Measurements from ENCODE around the gene WDR41.
"Not testable (repeated sequence)": the region's sequence is repeated elsewhere in the genome, so short reads cannot be mapped to it uniquely, and the experiment has no call there.

The WDR41 gene

DNA sequence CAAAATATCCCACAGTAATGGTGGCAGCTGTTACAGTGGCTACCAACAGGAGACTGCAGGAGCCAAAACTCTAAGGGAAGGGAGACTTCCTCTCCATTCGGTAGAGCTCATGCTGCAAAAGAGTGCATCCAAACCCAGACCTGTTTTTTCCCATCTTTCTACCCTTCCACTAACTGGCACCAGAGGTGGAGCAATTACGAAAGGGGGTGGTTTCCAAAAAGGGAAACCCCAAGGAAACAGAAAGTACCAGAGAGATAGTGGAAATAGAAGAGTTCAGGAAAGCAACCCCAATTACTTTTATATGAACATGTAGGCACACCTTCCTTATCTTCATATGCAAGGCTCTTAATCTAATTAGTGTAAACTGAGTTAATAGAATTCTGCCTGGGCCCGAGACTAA is 7.3 kb upstream of the WDR41 start:
- no peak overlapping the region for H3K4me3 ChIP-seq (ENCODE audit: low read depth, low read length)
- DNase-seq (ENCODE audit: low read depth) = no peak
- TF ChIP-seq, protein P1, sequence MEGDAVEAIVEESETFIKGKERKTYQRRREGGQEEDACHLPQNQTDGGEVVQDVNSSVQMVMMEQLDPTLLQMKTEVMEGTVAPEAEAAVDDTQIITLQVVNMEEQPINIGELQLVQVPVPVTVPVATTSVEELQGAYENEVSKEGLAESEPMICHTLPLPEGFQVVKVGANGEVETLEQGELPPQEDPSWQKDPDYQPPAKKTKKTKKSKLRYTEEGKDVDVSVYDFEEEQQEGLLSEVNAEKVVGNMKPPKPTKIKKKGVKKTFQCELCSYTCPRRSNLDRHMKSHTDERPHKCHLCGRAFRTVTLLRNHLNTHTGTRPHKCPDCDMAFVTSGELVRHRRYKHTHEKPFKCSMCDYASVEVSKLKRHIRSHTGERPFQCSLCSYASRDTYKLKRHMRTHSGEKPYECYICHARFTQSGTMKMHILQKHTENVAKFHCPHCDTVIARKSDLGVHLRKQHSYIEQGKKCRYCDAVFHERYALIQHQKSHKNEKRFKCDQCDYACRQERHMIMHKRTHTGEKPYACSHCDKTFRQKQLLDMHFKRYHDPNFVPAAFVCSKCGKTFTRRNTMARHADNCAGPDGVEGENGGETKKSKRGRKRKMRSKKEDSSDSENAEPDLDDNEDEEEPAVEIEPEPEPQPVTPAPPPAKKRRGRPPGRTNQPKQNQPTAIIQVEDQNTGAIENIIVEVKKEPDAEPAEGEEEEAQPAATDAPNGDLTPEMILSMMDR (IDR thresholded peaks at IDR 0.05; ENCODE audit: low read depth, low read length, missing control alignments) = no peak

DNA sequence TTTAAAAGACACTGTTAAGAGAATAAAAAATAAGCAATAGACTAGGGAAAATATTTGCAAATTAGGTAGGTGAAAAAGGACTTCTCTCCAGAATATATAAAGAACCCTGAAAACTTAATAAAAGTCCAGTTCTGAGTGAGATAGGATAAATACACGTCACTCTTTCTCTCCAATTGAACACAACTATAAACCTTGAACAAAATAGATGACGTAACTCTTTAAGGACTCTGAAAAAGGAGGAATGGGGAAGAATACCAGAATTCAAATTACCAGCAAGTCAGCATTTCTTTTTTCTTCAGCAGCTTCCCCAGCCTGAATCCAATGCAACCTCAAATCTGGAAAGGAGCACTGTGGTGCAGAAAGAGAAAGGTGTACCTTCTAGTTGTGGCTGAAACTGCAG is 6.8 kb upstream of the WDR41 start:
- H3K4me3 ChIP-seq (ENCODE audit: low read depth, low read length) = no peak overlapping the region
- TF ChIP-seq, protein P1 (IDR thresholded peaks at IDR 0.05; ENCODE audit: low read depth, low read length, missing control alignments) = no peak
- DNase-seq (ENCODE audit: low read depth) = no peak

DNA sequence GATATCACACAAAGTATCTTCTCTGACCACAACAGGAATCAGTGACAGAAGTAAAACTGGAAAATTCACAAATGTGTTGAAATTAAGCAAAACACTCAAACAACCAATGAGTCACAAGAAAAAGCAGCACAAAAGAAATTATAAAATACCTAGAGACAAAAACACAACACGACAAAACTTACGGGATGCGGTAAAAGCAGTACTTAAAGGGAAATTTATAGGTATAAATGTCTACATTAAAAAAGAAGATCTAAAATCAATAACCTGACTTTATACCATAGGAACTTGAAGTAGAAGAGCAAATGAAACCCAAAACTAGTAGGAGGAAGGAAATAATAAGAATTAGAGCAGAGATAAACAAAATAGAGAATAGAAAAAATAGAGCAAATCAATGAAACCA is 2.8 kb upstream of the WDR41 start:
- DNase-seq (ENCODE audit: low read depth) = no peak
- no peak overlapping the region for H3K4me3 ChIP-seq (ENCODE audit: low read depth, low read length)
- TF ChIP-seq, protein P1 (IDR thresholded peaks at IDR 0.05; ENCODE audit: low read depth, low read length, missing control alignments) = no peak

DNA sequence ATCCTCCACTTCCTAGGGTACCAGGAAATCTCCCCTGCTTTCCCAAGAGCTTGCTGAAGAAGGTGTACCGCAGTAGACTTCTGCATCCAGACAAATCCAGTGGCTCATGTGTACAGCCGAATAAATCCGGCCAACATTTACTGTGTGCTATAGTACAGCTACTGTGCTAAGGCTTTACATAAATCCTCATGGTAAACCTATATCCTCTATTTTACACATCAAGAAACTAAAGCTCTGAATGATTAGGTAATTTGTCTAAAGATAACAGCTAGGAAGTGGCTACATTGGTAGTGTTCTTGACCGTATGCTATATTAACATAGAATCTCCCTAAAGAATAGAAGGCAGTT is 511 bp upstream of the WDR41 start:
- TF ChIP-seq, protein P1 (IDR thresholded peaks at IDR 0.05; ENCODE audit: low read depth, low read length, missing control alignments) = no peak
- H3K4me3 ChIP-seq (ENCODE audit: low read depth, low read length) = no peak overlapping the region; the same call in 1 of the 2 replicates
- DNase-seq (ENCODE audit: low read depth) = no peak

DNA sequence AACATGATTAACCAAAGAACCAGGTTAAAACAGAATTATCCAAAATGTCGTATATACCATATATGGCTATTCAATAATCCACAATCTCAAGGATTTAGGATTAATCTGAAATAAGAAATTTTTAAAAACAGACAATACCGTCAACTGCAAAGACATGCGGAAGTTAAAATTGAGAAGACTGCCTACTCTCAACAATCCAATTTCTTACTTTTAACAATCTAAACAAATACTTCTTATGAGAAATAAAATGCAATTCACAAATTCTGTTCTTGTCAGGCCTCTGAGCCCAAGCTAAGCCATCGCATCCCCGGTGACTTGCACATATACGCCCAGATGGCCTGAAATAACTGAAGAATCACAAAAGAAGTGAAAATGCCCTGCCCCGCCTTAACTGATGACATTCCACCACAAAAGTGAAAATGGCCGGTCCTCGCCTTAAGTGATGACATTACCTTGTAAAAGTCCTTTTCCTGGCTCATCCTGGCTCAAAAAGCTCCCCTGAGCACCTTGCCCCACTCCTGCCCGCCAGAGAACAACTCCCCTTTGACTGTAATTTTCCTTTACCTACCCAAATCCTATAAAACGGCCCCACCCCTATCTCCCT is 1.3 kb downstream of the WDR41 start:
- not testable (repeated sequence) for DNase-seq (ENCODE audit: low read depth)
- peak overlapping the region; percentile 99 for H3K4me3 ChIP-seq (ENCODE audit: low read depth, low read length)

DNA sequence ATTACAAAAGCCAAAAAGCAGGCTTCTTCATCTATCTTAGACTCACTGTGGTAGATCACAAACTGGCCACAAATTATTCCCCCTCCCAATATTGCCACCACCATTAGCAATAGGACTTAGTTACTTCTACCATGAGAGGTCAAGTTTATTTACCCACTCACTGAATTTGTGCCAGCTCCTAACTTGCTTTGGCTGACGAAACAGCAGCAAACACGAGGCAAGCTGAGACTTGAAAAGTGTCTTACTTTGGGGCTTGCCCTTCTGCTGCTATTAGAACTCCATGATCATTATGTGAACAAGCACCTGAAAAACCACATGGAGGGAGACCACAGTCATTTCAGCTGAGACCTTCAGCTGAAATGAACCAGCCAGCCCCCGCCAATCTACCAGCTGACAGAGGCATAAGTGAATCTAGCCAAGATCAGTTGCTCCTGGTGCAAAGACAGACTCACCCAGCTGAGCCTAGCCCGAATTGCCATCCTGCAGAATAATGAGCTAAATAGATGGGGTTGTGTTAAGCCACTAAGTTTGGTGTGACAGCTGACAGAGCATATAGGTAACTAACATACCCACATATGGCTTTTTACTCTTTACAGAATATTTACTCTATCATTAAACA is 5.7 kb downstream of the WDR41 start:
- no peak overlapping the region for H3K4me3 ChIP-seq (ENCODE audit: low read depth, low read length)
- no peak for DNase-seq (ENCODE audit: low read depth)
- TF ChIP-seq, protein P1 (IDR thresholded peaks at IDR 0.05; ENCODE audit: low read depth, low read length, missing control alignments) = no peak

DNA sequence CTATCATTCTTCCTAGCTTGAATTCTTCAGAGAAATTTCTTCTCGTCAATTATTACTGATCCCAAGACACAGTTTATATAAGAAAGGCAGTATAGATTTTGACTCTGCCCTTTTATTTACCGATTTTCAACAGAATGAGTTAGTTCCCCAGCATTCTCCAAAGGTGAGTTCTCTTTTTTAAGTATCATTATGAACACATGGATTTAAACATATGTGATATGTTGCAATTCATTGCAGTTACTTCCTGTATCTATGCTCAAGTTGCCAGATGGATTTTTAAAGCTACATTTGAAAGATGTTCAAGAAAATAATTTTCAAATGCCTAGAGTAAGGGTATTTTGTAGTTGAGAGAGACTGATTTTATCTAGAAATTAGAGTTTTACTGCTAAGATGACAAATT is 8.4 kb downstream of the WDR41 start:
- no peak for DNase-seq (ENCODE audit: low read depth)
- TF ChIP-seq, protein P1 (IDR thresholded peaks at IDR 0.05; ENCODE audit: low read depth, low read length, missing control alignments) = no peak
- no peak overlapping the region for H3K4me3 ChIP-seq (ENCODE audit: low read depth, low read length)

DNA sequence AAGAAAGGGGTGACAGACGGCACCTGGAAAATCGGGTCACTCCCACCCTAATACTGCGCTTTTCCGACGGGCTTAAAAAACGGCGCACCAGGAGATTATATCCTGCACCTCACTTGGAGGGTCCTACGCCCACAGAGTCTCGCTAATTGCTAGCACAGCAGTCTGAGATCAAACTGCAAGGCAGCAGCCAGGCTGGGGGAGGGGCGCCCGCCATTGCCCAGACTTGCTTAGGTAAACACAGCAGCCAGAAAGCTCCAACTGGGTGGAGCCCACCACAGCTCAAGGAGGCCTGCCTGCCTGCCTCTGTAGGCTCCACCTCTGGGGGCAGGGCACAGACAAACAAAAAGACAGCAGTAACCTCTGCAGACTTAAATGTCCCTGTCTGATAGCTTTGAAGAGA is 17.1 kb downstream of the WDR41 start:
- not testable (repeated sequence) for H3K4me3 ChIP-seq (ENCODE audit: low read depth, low read length); DNase-seq (ENCODE audit: low read depth)

DNA sequence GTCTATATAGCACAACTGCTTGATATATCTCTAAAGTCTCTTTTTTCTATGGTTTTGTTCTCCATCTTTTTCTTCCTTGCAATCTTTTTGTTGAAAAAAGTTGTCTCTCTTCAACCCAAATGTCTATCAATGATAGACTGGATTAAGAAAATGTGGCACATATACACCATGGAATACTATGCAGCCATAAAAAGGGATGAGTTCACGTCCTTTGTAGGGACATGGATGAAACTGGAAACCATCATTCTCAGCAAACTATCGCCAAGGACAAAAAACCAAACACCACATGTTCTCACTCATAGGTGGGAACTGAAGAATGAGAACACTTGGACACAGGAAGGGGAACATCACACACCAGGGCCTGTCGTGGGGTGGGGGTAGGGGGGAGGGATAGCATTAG is 23.2 kb downstream of the WDR41 start:
- not testable (repeated sequence) for DNase-seq (ENCODE audit: low read depth); H3K4me3 ChIP-seq (ENCODE audit: low read depth, low read length)
